Astrocyte (in vitro differentiated cells and primary cell): ENCODE data around the gene PAGE3.

ENCODE experiments used
- CTCF ChIP-seq: IDR thresholded peaks from 2 replicates; pipeline ENCODE4 v1.5.1; 2011; ENCODE audit warnings: low read depth, mild to moderate bottlenecking, inconsistent platforms, low read length, moderate library complexity; ENCODE audit not compliant: insufficient read depth
- EZH2 ChIP-seq: IDR thresholded peaks from 2 replicates; pipeline ENCODE4 v1.6.1; 2012; ENCODE audit warnings: mild to moderate bottlenecking, low read length, inconsistent platforms; ENCODE audit not compliant: insufficient read depth

- TF ChIP-seq CTCF (no peak), EZH2 (no peak)
Measured at GRCh38 chrX:55312655-55313054, 47.9 kb upstream of the PAGE3 start.
